Esophagus squamous epithelium (tissue), 4 donors: ENCODE data around the gene CASTOR2.
"Not testable (repeated sequence)": the region's sequence is repeated elsewhere in the genome, so short reads cannot be mapped to it uniquely, and the experiment has no call there.

Source experiments
- POLR2A ChIP-seq, 4 donors: fragments of 450-650 bp; IDR thresholded peaks; one replicate each; pipeline ENCODE4 v1.6.1; 2017; ENCODE audit warnings: antibody characterized with exemption in 4 of 4, mild to moderate bottlenecking in 4 of 4, moderate library complexity in 3 of 4
- TF ChIP-seq, protein P1 (sequence below), 6 experiments: fragments of 450-650 bp in 4 of 6; fragments of 200-600 bp in 2 of 6; sonication (generic) in 2 of 6; IDR thresholded peaks; one replicate each; pipeline ENCODE4 v1.5.1; 2016 to 2019; ENCODE audit warnings: antibody characterized with exemption in 6 of 6, mild to moderate bottlenecking in 4 of 6, moderate library complexity in 4 of 6

DNA sequence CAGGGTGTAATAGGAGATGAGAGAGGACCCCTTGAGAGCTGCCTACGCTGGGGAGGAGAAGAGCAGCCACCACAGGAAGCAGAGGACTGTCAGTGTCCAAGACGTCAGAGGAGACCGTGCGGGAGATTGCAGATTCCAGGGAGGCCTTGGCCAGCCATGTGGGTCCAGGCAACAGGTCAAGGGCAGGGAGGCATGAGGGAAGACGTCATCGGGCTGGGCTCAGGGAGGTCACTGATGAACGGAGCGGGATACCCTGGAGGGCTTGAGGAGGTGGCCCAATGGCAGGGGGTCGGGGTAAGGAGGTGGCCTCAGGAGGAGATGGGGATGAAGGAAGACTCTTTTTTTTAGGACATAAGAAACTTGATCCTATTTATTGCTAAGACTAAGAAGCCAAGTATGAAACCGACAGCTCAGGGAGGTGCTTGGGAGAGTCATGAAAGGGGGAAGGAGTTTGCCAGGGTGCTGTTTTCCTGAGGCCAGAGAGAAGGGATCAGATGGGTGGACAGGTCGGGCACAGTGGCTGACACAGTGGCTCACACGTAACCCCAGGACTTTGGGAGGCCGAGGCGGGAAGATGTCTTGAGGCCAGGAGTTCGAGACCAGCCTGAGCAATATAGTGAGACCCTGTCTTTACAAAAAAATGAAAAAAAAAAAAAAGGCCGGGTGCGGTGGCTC lies 30.5 kb downstream of the CASTOR2 start:
- TF ChIP-seq, protein P1, sequence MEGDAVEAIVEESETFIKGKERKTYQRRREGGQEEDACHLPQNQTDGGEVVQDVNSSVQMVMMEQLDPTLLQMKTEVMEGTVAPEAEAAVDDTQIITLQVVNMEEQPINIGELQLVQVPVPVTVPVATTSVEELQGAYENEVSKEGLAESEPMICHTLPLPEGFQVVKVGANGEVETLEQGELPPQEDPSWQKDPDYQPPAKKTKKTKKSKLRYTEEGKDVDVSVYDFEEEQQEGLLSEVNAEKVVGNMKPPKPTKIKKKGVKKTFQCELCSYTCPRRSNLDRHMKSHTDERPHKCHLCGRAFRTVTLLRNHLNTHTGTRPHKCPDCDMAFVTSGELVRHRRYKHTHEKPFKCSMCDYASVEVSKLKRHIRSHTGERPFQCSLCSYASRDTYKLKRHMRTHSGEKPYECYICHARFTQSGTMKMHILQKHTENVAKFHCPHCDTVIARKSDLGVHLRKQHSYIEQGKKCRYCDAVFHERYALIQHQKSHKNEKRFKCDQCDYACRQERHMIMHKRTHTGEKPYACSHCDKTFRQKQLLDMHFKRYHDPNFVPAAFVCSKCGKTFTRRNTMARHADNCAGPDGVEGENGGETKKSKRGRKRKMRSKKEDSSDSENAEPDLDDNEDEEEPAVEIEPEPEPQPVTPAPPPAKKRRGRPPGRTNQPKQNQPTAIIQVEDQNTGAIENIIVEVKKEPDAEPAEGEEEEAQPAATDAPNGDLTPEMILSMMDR (IDR thresholded peaks at IDR 0.05): not testable (repeated sequence)
- TF ChIP-seq POLR2A (IDR thresholded peaks at IDR 0.05): not testable (repeated sequence)
